HG03196 (cell line): ENCODE measurements around the gene RSKR.
"Not testable (repeated sequence)": the region's sequence is repeated elsewhere in the genome, so short reads cannot be mapped to it uniquely, and the experiment has no call there.

ENCODE experiments used
- ATAC-seq: cut with Tn5 transposase; IDR thresholded peaks from one replicate; pipeline ENCODE4 v1.9.1; 2021; ENCODE audit not compliant: unreplicated experiment

Gene RSKR, protein sequence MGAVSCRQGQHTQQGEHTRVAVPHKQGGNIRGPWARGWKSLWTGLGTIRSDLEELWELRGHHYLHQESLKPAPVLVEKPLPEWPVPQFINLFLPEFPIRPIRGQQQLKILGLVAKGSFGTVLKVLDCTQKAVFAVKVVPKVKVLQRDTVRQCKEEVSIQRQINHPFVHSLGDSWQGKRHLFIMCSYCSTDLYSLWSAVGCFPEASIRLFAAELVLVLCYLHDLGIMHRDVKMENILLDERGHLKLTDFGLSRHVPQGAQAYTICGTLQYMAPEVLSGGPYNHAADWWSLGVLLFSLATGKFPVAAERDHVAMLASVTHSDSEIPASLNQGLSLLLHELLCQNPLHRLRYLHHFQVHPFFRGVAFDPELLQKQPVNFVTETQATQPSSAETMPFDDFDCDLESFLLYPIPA

DNA sequence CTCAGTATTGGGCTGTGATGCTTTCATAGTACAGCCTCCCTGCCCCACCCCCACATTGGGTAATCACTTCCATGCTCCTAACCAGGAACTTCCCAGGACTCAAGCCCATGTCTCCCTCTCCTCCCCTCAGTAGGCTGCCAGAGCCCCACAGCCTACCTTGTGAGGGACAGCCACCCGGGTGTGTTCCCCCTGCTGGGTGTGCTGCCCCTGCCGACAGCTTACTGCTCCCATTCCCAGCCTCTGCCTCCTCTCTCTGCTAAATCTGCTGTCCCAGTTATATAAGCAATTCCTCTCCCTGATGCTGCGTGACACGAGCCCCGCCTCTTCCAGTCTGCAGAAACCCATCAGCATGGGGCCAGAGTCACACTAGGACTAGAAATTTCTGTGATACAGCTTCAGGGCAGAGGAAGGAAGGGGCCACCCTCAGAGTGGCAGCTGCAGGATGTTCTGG, at the start of gene RSKR:
RSKR (minus strand) TSS at position 255 of the 451 bp plus-strand sequence; CDS start at position 231, 24 bp downstream.
- no peak for ATAC-seq

DNA sequence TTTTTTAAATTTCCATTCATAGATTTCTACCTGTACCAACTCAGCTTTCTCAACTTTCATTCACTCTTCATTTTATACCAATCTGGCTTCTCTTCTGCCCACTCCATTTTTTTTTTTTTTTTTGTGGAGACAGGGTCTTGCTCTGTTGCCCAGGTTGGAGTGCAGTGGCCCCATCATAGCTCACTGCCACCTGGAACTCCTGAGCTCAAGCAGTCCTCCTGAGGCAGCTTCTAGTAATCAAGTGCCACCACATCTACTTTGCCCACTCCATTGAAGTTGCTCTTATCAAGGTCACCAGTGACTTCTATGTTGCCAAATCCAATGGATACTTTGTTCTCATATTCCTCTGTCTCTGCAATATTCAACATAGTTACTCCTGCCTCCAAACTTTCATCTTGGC, 49.7 kb upstream of the RSKR start:
- ATAC-seq = no peak

- peak; percentile 3 for ATAC-seq
Observed at GRCh38 chr17:28662527-28662829, 48.5 kb upstream of the RSKR start.

DNA sequence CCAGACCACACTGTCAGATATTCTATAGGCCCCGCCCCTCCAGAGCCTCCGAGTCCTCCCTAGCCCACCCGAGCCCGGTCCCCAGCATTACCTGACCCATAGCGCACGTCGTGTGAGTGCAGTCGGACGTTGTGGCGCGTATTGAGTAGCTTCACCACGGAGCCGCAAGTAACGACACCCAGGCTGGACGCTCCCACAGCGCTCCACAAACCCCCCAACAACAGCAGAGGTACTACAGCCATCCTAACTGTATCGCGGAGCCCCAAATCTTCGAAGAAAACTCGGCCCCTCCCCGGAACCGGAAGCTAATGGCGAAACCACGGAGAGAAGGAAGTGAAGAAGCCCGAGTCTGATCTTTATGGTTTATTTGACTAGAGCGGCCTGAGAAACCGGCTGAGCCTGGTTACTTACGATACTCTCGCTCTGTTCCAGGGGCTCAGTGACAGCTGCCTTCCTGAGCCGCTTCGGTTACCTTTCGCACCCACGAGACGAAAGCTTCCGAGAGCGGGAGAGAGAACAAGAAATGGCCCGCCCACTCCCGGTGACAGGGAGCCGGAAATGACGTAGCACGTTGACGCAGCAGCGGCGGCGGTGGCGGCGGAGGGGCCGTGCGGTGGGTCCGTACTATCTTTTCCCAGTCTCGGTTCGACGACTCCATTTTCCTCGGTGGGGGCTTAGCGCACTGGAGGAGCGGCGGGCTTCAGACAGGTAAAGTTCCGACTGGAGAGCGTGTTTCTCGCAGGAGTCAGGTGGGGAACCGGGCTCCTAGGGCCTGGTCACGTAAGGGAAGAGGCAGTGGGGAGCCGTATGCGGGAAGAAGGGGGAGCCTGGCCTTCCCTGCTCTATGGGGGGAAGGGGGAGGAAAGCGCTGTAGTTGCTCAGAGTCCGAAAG, 47.9 kb upstream of the RSKR start, which contains the start of the genes SDF2 and SUPT6H:
SDF2 (minus strand) TSS at position 272 of the 892 bp plus-strand sequence; CDS start at position 242, 30 bp downstream.
SUPT6H (plus strand) TSS at position 571 of the 892 bp plus-strand sequence. CDS start 11,197 bp downstream, outside the sequence.
- ATAC-seq = peak; percentile 86

GRCh38 chr17:28659497-28659881, 45.5 kb upstream of the RSKR start:
- ATAC-seq = not testable (repeated sequence)

DNA sequence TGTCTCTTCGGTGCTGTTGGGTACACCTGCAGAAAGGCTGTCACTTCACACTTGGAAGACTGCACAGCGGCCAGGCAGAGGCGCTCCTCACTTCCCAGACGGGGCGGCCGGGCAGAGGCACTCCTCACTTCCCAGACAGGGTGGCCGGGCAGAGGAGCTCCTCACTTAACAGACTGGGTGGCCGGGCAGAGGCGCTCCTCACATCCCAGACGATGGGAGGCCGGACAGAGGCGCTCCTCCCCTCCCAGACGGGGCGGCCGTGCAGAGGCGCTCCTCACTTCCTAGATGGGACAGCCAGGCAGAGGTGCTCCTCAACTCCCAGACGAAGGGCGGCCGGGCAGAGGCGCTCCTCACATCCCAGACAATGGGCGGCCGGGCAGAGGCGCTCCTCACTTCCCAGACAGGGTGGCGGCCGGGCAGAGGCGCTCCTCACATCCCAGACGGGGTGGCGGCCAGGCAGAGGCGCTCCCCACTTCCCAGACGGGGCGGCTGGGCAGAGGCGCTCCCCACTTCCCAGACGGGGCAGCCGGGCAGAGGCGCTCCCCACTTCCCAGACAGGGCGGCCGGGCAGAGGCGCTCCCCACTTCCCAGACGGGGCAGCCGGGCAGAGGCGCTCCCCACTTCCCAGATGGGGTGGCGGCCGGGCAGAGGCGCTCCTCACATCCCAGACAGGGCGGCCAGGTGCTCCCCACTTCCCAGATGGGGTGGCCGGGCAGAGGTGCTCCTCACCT, 44.9 kb upstream of the RSKR start:
- not testable (repeated sequence) for ATAC-seq

DNA sequence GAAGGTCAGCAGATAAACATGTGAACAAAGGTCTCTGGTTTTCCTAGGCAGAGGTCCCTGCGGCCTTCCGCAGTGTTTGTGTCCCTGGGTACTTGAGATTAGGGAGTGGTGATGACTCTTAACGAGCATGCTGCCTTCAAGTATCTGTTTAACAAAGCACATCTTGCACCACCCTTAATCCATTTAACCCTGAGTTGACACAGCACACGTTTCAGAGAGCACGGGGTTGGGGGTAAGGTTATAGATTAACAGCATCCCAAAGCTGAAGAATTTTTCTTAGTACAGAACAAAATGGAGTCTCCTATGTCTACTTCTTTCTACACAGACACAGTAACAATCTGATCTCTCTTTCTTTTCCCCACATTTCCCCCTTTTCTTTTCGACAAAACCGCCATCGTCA, 44.4 kb upstream of the RSKR start:
- ATAC-seq = not testable (repeated sequence)

GRCh38 chr17:28657756-28658155, 43.8 kb upstream of the RSKR start:
- no peak for ATAC-seq

- ATAC-seq = no peak
Observed at GRCh38 chr17:28655160-28655559, 41.2 kb upstream of the RSKR start.

DNA sequence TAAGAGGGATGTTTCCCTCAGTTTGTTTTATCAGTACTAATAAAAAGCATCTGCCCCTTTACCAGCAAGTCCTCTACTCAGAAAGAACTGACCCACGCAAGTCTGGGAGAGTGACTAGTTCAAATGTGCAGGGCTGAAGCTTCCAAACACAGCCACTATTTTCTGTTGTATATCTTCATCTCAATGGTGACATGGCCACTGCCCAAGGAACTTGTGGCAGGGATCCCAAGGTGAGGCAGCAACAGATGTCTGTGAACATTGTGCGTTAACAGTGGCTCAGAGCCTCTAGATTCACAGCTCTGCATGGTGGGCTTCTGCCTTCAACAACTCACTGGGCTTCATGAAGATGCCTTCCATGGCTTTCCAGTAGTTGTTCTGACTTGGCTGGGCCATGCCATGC, 34.7 kb upstream of the RSKR start:
- no peak for ATAC-seq

DNA sequence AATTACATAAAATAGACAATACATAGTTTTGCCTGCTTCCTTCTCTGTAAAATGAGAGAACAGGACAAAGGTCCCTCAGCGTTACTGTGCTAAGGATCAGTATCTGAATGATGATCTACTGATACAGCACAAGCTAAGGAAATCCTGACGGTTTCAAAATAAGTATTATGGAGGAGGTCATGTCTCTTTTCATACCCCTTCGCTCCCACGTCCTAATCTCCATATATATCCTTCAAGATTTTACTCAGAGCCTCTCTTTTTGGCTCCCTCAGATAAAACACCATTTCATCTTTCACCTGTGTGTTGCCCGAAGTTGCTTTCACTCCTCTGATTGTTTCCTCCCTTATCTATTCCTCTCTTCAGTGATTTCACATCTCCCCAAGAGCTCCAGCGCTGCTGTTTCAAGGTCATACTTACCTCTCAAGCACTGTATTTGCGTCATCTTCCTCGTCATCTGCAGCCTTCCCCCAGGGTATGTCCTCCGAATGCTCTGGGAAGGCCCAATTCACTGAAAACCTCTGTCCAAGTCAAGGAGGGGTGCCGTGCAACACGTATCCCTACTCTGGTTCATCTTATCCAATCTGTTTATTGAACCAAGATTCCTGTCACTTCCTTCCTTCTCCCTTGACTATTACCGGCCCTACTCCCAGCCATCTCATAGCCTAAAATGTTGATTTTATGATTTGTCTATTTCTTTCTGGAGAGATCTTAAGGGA, 32.2 kb upstream of the RSKR start:
- ATAC-seq = no peak

DNA sequence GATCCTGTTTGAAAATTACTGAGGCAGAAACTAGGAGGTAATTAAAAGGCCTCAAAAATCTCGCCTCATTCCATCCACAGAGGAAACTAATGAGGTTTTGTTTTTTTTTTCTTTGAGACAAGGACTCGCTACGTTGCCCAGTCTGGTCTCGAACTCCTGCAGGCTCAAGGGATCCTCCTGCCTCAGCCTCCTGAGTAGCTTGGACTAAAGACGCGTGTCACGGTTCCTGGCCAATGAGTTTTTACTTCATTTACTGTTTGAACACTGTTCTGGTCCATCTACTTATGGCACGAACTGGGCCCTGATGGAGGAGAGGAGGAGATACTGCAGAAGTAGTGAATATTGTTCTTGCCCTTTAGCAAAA, 31.6 kb upstream of the RSKR start:
- ATAC-seq = no peak

GRCh38 chr17:28644787-28645575, 31.0 kb upstream of the RSKR start, which contains the start of gene BLTP2:
Gene BLTP2, minus strand, starts transcription at chr17:28645158. Its CDS starts 102 bp downstream, at chr17:28645056.
- peak; percentile 89 for ATAC-seq

DNA sequence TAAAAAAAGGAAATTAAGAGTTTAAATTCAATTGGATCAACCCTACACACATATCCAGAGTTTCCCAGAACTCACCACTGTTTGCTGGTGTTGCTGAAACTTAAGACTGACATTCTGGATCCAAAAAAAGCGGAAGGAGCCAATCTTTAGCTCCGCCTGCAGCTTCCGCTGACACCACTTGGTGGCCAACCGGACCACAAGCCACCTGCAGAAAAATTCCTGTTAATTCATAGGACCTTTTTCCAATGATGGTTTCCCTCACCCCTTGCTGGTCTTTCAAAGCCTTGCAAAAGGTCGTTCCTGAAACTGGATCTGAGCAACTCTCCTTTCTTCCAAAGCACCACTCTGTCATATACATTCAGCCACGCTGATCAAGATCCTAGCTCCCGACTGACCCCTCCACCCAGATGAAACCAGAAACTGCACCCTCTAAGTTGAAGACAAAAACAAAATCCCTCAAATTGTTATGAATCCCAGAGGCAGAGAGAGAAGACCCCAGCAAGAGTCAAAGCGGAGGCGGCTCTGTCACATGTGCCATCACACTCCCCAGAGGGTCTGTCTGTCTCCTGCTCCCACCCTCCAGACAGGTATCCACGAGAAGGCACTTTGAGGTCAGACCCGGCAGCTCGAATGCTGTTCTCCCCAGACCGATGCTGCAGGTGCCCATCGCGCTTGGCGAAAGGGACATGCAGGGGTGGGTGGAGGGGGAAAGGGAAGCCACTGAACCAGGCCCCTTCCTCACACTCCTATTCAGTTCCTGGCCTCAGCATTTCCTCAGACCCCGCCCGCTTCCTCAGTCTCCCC, 30.2 kb upstream of the RSKR start:
- ATAC-seq = no peak

DNA sequence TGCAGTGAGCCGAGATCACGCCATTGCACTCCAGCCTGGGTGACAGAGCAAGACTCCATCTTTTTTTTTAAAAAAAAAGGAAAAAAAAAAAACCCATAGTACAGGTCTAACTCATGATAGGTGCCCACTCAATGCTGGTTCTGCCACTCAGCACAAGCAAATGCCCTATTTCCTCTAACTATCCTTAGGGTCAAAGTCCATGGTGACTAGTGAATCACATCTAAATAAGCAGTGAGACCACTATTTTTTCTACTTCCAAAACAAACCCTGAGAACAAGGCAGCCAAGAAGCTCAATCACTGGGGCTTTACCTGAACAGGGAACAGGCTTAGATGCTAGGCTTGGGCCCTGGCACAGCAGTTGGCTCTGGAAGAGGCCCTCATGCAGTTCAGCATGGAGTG, 27.6 kb upstream of the RSKR start:
- no peak for ATAC-seq

DNA sequence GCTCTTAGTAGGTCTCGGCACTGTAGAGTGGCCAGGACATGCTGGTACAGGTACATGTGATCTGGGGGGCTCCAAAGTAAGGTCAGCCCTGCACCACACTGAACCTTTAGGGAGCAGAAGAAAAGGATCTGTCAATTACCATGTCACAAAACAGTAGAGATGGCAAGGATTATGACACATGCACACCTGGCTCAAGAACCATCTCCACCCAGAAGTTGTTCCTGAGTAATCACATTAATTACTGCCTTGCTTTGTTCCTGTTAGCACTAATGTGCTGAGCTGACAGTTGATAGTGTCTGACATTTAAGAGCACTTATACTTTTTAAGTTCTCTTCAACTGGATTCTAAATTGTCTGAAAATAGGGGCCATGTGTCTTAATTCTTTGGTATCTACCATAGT, 21.5 kb upstream of the RSKR start:
- ATAC-seq = no peak

DNA sequence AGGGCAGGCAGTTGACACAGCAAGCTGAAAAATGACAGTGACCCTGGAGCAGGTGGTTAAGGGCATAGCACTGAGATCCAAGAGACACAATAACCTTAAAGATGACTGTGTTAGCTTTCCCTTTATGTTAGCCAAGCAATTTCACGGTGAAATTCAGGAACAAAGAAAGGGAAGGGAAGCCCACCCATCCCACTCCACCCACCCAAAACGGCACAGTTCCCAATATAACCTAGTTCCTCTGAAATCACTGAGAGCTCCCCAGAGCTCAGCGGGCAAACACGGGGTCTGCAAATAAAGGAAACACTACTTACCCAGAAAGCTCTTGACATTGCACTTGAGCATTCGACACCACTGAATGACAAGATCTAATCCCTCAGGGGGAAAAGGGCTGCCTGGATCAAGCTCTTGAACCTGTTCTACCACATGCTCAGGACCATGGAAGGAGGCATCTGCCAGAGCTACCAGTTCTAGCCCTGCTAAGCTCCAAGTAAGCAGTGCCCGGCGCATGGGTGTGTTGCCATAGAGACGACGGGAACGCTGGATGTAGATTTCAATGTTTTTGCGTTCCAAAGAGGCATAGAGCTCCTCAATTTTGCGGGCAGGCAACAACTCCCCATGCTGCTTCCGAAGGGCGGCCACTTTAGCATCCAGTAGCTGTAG, 20.4 kb upstream of the RSKR start:
- ATAC-seq = no peak

- ATAC-seq = no peak
Observed at GRCh38 chr17:28626818-28627217, 12.8 kb upstream of the RSKR start.
